Natural killer cell (primary cell): Measurements from ENCODE around the gene UBE4B. TPM values are rescaled to one million over a fixed set of nuclear protein-coding genes. Genes with fewer than 3 reads are reported as not detected.

Source experiments
- ATAC-seq, 3 donors: fragments of 150-1000 bp in 2 of 3; fragments of 200-7000 bp in 1 of 3; cut with Tn5 transposase; 1 replicate in 1 of 3; 2 replicates in 2 of 3; pipeline ENCODE4 v1.10.0; 2021; ENCODE audit warnings: mild to moderate bottlenecking in 2 of 3, moderate library complexity in 2 of 3
- DNase-seq, 2 donors: peaks; one replicate each; pipeline versions ENCODE4 v3.0.0 to v3.0.0-alpha.2; 2013 to 2021; ENCODE audit warnings: mixed read lengths in 1 of 2
- H3K27ac ChIP-seq: one replicate; pipeline ENCODE4 v1.5.1; 2013; ENCODE audit warnings: mild to moderate bottlenecking, low read length
- H3K27me3 ChIP-seq: one replicate; pipeline ENCODE4 v1.6.1; 2013; ENCODE audit warnings: low read length; ENCODE audit not compliant: control insufficient read depth, insufficient read depth
- H3K36me3 ChIP-seq: one replicate; pipeline ENCODE4 v1.6.1; 2013; ENCODE audit warnings: low read length; ENCODE audit not compliant: control insufficient read depth, insufficient read depth
- H3K4me1 ChIP-seq: one replicate; pipeline ENCODE4 v1.6.1; 2013; ENCODE audit warnings: low read length; ENCODE audit not compliant: control insufficient read depth, insufficient read depth
- H3K4me3 ChIP-seq: one replicate; pipeline ENCODE4 v1.5.1; 2013; ENCODE audit warnings: low read length
- H3K9me3 ChIP-seq: one replicate; pipeline ENCODE4 v1.6.1; 2013; ENCODE audit warnings: low read length; ENCODE audit not compliant: control insufficient read depth, insufficient read depth
- H3K27ac Mint-ChIP-seq, 2 donors: one replicate each; pipeline ENCODE4 v1.8.0; 2022; ENCODE audit warnings: mild to moderate bottlenecking in 2 of 2, mixed read lengths in 2 of 2, moderate library complexity in 1 of 2
- H3K27me3 Mint-ChIP-seq, 2 donors: one replicate each; pipeline ENCODE4 v1.8.0; 2022; ENCODE audit warnings: low read depth in 2 of 2, mixed read lengths in 2 of 2
- H3K36me3 Mint-ChIP-seq: one replicate; pipeline ENCODE4 v1.8.0; 2022; ENCODE audit warnings: mixed read lengths
- H3K4me1 Mint-ChIP-seq, 2 donors: one replicate each; pipeline ENCODE4 v1.8.0; 2022; ENCODE audit warnings: mixed read lengths in 2 of 2
- H3K4me3 Mint-ChIP-seq: one replicate; pipeline ENCODE4 v1.8.0; 2022; ENCODE audit warnings: mild to moderate bottlenecking, moderate library complexity, mixed read lengths
- H3K9me3 Mint-ChIP-seq, 2 donors: one replicate each; pipeline ENCODE4 v1.8.0; 2022; ENCODE audit warnings: mixed read lengths in 2 of 2
- WGBS: methylation state at CpG from one replicate; pipeline ENCODE4 v1.1.7; 2013; ENCODE audit warnings: missing lambda C conversion rate; ENCODE audit not compliant: insufficient coverage; 5-methylcytosine and 5-hydroxymethylcytosine counted together
- intact Hi-C: fragments of 100-400 bp; cut with micrococcal nuclease; formaldehyde crosslinking; loops from one replicate; pipeline ENCODE4 v1.14.2; 2022
- total RNA-seq, 4 donors: library from RNA; stranded (reverse); fragments of 120-200 nt in 1 of 4; gene quantifications; one replicate each; pipeline versions ENCODE4 v1.2.3 to v1.2.4, GENCODE V29; 2013 to 2022
- TF ChIP-seq, protein P1 (sequence below): fragments of 200-600 bp; IDR thresholded peaks from one replicate; pipeline ENCODE4 v1.8.0; 2022; ENCODE audit warnings: antibody characterized with exemption

UBE4B gene
- total RNA-seq, 3 donors from 2014 or later (not counting 1 experiment from before 2014, with no cell fraction given), result 37.0 to 48.0 (median 41.4) TPM

DNA sequence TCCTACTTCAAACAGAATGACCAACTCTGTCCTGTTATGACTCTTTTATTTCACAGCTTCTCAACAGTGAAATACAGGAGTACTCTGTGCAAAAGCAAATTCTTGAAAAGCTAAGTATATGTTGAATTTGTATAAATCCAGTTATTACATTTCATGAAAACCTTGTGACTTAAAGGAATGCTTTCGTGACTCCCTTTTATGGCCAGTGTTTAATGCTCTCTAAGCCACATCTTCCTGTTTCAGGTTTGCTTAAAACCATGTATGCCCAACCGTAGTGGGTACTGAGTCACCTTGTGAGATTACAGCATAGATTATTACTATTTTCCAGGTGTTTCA, 137.4 kb downstream of the UBE4B start:
- H3K4me1 ChIP-seq, result peaks cover 9% of the 10 kb centered on the region
- H3K27ac Mint-ChIP-seq, result peak overlapping the region in 1 of 2 donors; percentile 43
- no peak overlapping the region for H3K4me3 ChIP-seq
- TF ChIP-seq, protein P1, sequence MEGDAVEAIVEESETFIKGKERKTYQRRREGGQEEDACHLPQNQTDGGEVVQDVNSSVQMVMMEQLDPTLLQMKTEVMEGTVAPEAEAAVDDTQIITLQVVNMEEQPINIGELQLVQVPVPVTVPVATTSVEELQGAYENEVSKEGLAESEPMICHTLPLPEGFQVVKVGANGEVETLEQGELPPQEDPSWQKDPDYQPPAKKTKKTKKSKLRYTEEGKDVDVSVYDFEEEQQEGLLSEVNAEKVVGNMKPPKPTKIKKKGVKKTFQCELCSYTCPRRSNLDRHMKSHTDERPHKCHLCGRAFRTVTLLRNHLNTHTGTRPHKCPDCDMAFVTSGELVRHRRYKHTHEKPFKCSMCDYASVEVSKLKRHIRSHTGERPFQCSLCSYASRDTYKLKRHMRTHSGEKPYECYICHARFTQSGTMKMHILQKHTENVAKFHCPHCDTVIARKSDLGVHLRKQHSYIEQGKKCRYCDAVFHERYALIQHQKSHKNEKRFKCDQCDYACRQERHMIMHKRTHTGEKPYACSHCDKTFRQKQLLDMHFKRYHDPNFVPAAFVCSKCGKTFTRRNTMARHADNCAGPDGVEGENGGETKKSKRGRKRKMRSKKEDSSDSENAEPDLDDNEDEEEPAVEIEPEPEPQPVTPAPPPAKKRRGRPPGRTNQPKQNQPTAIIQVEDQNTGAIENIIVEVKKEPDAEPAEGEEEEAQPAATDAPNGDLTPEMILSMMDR, result no peak
- DNase-seq (no peak), ATAC-seq (peak in 1 of 3 donors; percentile 43)
- no peaks in the 10 kb centered on the region for H3K27me3 Mint-ChIP-seq
- H3K27me3 ChIP-seq, result no peaks in the 10 kb centered on the region
- H3K4me3 Mint-ChIP-seq, result no peak overlapping the region
- peaks cover 0 to 5% of the 10 kb centered on the region in 2 donors for H3K4me1 Mint-ChIP-seq
- no peaks in the 10 kb centered on the region for H3K9me3 ChIP-seq
- no peaks in the 10 kb centered on the region for H3K9me3 Mint-ChIP-seq
- 35% methylated on average over 2 of the region's 2 CpGs for WGBS
- peaks cover 22% of the 10 kb centered on the region for H3K36me3 Mint-ChIP-seq
- intact Hi-C loops, result no loop called here
- peaks cover 46% of the 10 kb centered on the region for H3K36me3 ChIP-seq
- H3K27ac ChIP-seq, result no peak overlapping the region

DNA sequence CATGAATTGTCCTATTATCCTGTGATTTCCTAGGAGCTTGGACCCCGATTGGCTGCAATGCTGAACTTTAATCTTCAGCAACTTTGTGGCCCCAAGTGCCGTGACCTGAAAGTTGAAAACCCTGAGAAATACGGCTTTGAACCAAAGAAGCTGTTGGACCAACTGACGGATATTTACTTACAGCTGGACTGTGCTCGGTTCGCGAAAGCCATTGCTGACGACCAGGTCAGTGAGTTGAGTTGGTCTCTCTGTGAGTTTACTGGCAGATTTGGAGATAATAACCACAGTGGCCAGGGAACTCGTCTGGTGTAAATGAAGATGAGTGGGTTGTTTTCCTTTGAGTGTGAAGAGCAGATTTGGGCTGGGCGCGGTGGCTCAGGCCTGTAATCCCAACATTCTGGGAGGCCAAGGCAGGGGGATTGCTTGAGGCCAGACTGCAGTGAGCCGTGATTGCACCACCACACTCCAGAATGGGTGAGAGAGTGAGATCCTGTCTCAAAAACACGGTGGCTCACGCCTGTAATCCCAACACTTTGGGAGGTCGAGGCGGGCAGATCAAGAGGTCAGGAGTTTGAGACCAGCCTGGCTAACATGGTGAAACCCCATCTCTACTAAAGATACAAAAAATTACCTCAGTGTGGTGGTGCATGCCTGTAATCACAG, 138.5 kb downstream of the UBE4B start:
- DNase-seq (no peak), ATAC-seq (no peak)
- peaks cover 38% of the 10 kb centered on the region for H3K36me3 ChIP-seq
- peaks cover 0 to 5% of the 10 kb centered on the region in 2 donors for H3K4me1 Mint-ChIP-seq
- intact Hi-C loops, result no loop called here
- H3K4me3 ChIP-seq, result no peak overlapping the region
- peaks cover 9% of the 10 kb centered on the region for H3K4me1 ChIP-seq
- no peak overlapping the region for H3K27ac Mint-ChIP-seq
- no peaks in the 10 kb centered on the region for H3K27me3 Mint-ChIP-seq
- 93% methylated on average over 16 of the region's 16 CpGs for WGBS
- TF ChIP-seq, protein P1, result no peak
- H3K4me3 Mint-ChIP-seq, result no peak overlapping the region
- H3K27me3 ChIP-seq, result no peaks in the 10 kb centered on the region
- no peak overlapping the region for H3K27ac ChIP-seq
- peaks cover 0 to 4% of the 10 kb centered on the region in 2 donors for H3K9me3 Mint-ChIP-seq
- H3K9me3 ChIP-seq, result no peaks in the 10 kb centered on the region
- H3K36me3 Mint-ChIP-seq, result peaks cover 21% of the 10 kb centered on the region

DNA sequence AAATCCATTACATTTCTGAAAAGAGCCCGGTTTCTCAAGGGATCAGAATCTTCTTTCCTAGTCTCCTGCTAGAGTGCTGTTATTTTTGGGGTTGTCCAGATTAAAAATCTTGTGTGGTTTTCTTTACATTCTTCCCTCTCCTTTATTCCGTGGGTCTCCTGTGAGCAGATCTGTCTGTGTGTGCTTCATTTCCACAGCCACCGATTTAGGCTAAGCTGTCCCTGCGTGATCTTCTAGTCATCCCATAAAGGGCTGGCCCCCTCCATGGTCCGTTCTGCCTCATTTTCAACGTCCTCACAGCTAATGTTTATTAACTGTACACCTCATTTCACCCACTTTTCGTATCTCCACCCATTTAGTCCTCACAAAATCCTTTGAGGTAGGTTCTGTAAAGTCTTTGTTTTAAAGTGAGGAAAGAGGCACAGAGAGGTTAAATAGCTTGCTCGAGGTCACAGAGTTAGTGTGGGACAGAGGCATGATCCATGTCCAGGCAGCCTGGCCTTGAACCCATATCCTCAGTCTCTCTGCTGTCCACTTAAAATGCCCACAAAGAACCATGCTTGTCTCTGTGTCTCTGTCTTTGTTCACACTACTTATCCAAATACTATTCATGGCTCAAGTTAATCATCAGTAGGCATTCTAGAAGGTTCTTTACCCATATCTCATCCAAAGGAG, 139.4 kb downstream of the UBE4B start:
- Histone ChIP-seq H3K27me3 (no peaks in the 10 kb centered on the region), H3K36me3 (peaks cover 37% of the 10 kb centered on the region), H3K27ac (no peak overlapping the region), H3K4me3 (no peak overlapping the region), H3K9me3 (no peaks in the 10 kb centered on the region), H3K4me1 (peaks cover 9% of the 10 kb centered on the region)
- Mint-ChIP-seq H3K36me3 (peaks cover 23% of the 10 kb centered on the region), H3K4me3 (no peak overlapping the region), H3K27me3 (no peaks in the 10 kb centered on the region), H3K9me3 (peaks cover 0 to 4% of the 10 kb centered on the region in 2 donors), H3K27ac (peak overlapping the region in 1 of 2 donors; percentile 22), H3K4me1 (peaks cover 0 to 5% of the 10 kb centered on the region in 2 donors)
- WGBS, result 94% methylated on average over 6 of the region's 8 CpGs
- TF ChIP-seq, protein P1, result no peak
- no peak for DNase-seq
- no peak for ATAC-seq
- intact Hi-C loops, result no loop called here
